Breast epithelium (tissue), 4 donors: ENCODE results near the gene NAP1L4. TPM values are rescaled to one million over a fixed set of nuclear protein-coding genes. Genes with fewer than 3 reads are reported as not detected.
A peak's percentile ranks its signal among the peaks of the same experiment; 100 is the strongest.

Experiments used
- DNase-seq, 2 donors: peaks; one replicate each; pipeline ENCODE4 v3.0.0-alpha.2; 2019; ENCODE audit warnings: low spot score in 2 of 2
- H3K27ac ChIP-seq, 2 donors: fragments of 200-600 bp; sonication (generic) in 1 of 2; one replicate each; pipeline ENCODE4 v1.5.1; 2016 to 2019; ENCODE audit warnings: mild to moderate bottlenecking in 1 of 2
- H3K27me3 ChIP-seq, 2 donors: fragments of 200-600 bp; sonication (generic) in 1 of 2; one replicate each; pipeline versions ENCODE4 v1.5.1 to v1.6.0; 2017 to 2019; ENCODE audit warnings: control low read depth in 1 of 2, mild to moderate bottlenecking in 1 of 2
- H3K36me3 ChIP-seq: fragments of 200-600 bp; one replicate; pipeline ENCODE4 v1.5.1; 2019
- H3K4me1 ChIP-seq, 2 donors: fragments of 200-600 bp; sonication (generic); one replicate each; pipeline ENCODE4 v1.5.1; 2016 to 2019; ENCODE audit warnings: control low read depth in 1 of 2
- H3K4me3 ChIP-seq, 3 donors: fragments of 200-600 bp; sonication (generic); 1 replicate in 2 of 3; 2 replicates in 1 of 3; pipeline ENCODE4 v1.5.1; 2016 to 2019; ENCODE audit warnings: mild to moderate bottlenecking in 3 of 3, moderate library complexity in 2 of 3
- H3K9me3 ChIP-seq, 2 donors: fragments of 200-600 bp; sonication (generic) in 1 of 2; one replicate each; pipeline ENCODE4 v1.5.1; 2016 to 2019; ENCODE audit warnings: control low read depth in 1 of 2
- CTCF ChIP-seq, 3 donors: fragments of 450-650 bp; IDR thresholded peaks; one replicate each; pipeline ENCODE4 v1.5.1; 2016 to 2017; ENCODE audit warnings: antibody characterized with exemption in 3 of 3, mild to moderate bottlenecking in 3 of 3, moderate library complexity in 3 of 3
- POLR2A ChIP-seq: fragments of 450-650 bp; IDR thresholded peaks from one replicate; pipeline ENCODE4 v1.6.1; 2016; ENCODE audit warnings: antibody characterized with exemption, mild to moderate bottlenecking, moderate library complexity
- POLR2AphosphoS5 ChIP-seq, 3 donors: sonication (generic); formaldehyde crosslinking; IDR thresholded peaks; one replicate each; pipeline ENCODE4 v1.6.1; 2017; ENCODE audit warnings: antibody characterized with exemption in 3 of 3
- intact Hi-C: fragments of 100-400 bp; cut with DNase I; formaldehyde crosslinking; loops from one replicate; pipeline ENCODE4 v1.15.1; 2023; ENCODE audit warnings: low total_unique reads
- total RNA-seq, 3 donors: library from RNA; depleted of rRNA; stranded (reverse); fragments of >200 nt; gene quantifications; one replicate each; pipeline ENCODE4 v1.1.0, GENCODE V29; 2016

Gene NAP1L4
- total RNA-seq, 3 donors from 2014 or later: 87.1 to 167 (median 98.3) TPM

- intact Hi-C loops: no loop called here
- Histone ChIP-seq H3K27ac (no peak overlapping the region), H3K4me3 (no peak overlapping the region), H3K27me3 (no peaks in the 10 kb centered on the region), H3K36me3 (no peaks in the 10 kb centered on the region), H3K9me3 (no peaks in the 10 kb centered on the region), H3K4me1 (no peaks in the 10 kb centered on the region)
- DNase-seq: no peak
- TF ChIP-seq CTCF (IDR thresholded peaks at IDR 0.05) (no peak), POLR2AphosphoS5 (IDR thresholded peaks at IDR 0.05) (no peak), POLR2A (no peak)
Measured at GRCh38 chr11:3009481-3009880, 17.4 kb upstream of the NAP1L4 start.

GRCh38 chr11:3008746-3009336, 16.7 kb upstream of the NAP1L4 start:
- TF ChIP-seq POLR2A: no peak
- TF ChIP-seq CTCF (IDR thresholded peaks at IDR 0.05): no peak
- no peak for TF ChIP-seq POLR2AphosphoS5 (IDR thresholded peaks at IDR 0.05)
- intact Hi-C loops: no loop called here
- peaks cover 0 to 3% of the 10 kb centered on the region in 2 donors for H3K4me1 ChIP-seq
- H3K36me3 ChIP-seq: no peaks in the 10 kb centered on the region
- DNase-seq: no peak
- H3K4me3 ChIP-seq: no peak overlapping the region
- H3K27me3 ChIP-seq: no peaks in the 10 kb centered on the region
- H3K9me3 ChIP-seq: no peaks in the 10 kb centered on the region
- no peak overlapping the region for H3K27ac ChIP-seq

GRCh38 chr11:3007404-3008010, 15.4 kb upstream of the NAP1L4 start:
- no peak for DNase-seq
- no peak overlapping the region for H3K4me3 ChIP-seq
- TF ChIP-seq POLR2A: no peak
- TF ChIP-seq POLR2AphosphoS5 (IDR thresholded peaks at IDR 0.05): no peak
- TF ChIP-seq CTCF (IDR thresholded peaks at IDR 0.05): no peak
- no peaks in the 10 kb centered on the region for H3K27me3 ChIP-seq
- intact Hi-C loops: no loop called here
- no peaks in the 10 kb centered on the region for H3K36me3 ChIP-seq
- peaks cover 0 to 16% of the 10 kb centered on the region in 2 donors for H3K4me1 ChIP-seq
- no peaks in the 10 kb centered on the region for H3K9me3 ChIP-seq
- H3K27ac ChIP-seq: no peak overlapping the region

- peaks cover 0 to 24% of the 10 kb centered on the region in 2 donors for H3K4me1 ChIP-seq
- H3K36me3 ChIP-seq: no peaks in the 10 kb centered on the region
Measured at GRCh38 chr11:3006505-3007260, 14.6 kb upstream of the NAP1L4 start.

More at GRCh38 chr11:3006505-3007260, 14.6 kb upstream of the NAP1L4 start:
- Histone ChIP-seq H3K27ac (no peak overlapping the region), H3K4me3 (no peak overlapping the region), H3K27me3 (no peaks in the 10 kb centered on the region), H3K9me3 (no peaks in the 10 kb centered on the region)
- intact Hi-C loops: no loop called here
- DNase-seq: peak in 1 of 2 donors; percentile 27
- TF ChIP-seq POLR2AphosphoS5 (IDR thresholded peaks at IDR 0.05) (no peak), POLR2A (no peak), CTCF (IDR thresholded peaks at IDR 0.05) (no peak)
